Sigmoid colon (tissue), 4 donors: ENCODE measurements around the gene GDF9.

Experiments
- CTCF ChIP-seq, 4 experiments: fragments of 450-650 bp in 3 of 4; fragments of 200-600 bp in 1 of 4; IDR thresholded peaks; one replicate each; pipeline ENCODE4 v1.5.1; 2016 to 2019; ENCODE audit warnings: antibody characterized with exemption in 4 of 4, mild to moderate bottlenecking in 3 of 4, moderate library complexity in 2 of 4
- EP300 ChIP-seq, 4 donors: sonication (generic); formaldehyde crosslinking; IDR thresholded peaks; one replicate each; pipeline ENCODE4 v1.6.1; 2017; ENCODE audit warnings: antibody characterized with exemption in 4 of 4
- POLR2A ChIP-seq, 2 donors: fragments of 450-650 bp; IDR thresholded peaks; one replicate each; pipeline ENCODE4 v1.6.1; 2016; ENCODE audit warnings: antibody characterized with exemption in 2 of 2, mild to moderate bottlenecking in 2 of 2, moderate library complexity in 2 of 2

- no peak for TF ChIP-seq CTCF (IDR thresholded peaks at IDR 0.05)
- no peak for TF ChIP-seq EP300 (IDR thresholded peaks at IDR 0.05)
- TF ChIP-seq POLR2A (IDR thresholded peaks at IDR 0.05) = no peak
Observed at GRCh38 chr5:132871459-132872284, 5.4 kb upstream of the GDF9 start.
